Transverse colon (tissue), 4 donors: Measurements from ENCODE around the gene LYZL4. TPM values are rescaled to one million over a fixed set of nuclear protein-coding genes. Genes with fewer than 3 reads are reported as not detected.

Experiments used
- DNase-seq: peaks from one replicate; pipeline ENCODE4 v3.0.0-alpha.2; 2019
- H3K27ac ChIP-seq, 4 donors: fragments of 200-600 bp; sonication (generic); 2 replicates each; pipeline ENCODE4 v1.5.1; 2016 to 2018; ENCODE audit warnings: inconsistent platforms in 4 of 4
- H3K27me3 ChIP-seq: fragments of 200-600 bp; sonication (generic); 2 replicates; pipeline ENCODE4 v1.5.1; 2017; ENCODE audit warnings: inconsistent platforms
- H3K36me3 ChIP-seq, 4 donors: fragments of 200-600 bp; sonication (generic); 2 replicates each; pipeline ENCODE4 v1.5.1; 2017 to 2019; ENCODE audit warnings: inconsistent platforms in 4 of 4
- H3K4me1 ChIP-seq, 4 donors: fragments of 200-600 bp; sonication (generic); 2 replicates each; pipeline ENCODE4 v1.5.1; 2017 to 2020; ENCODE audit warnings: inconsistent platforms in 4 of 4
- H3K4me3 ChIP-seq, 4 donors: fragments of 200-600 bp; sonication (generic); 1 replicate in 1 of 4; 2 replicates in 3 of 4; pipeline versions ENCODE4 v1.5.1 to v1.6.1; 2017 to 2019; ENCODE audit warnings: inconsistent platforms in 4 of 4
- H3K9me3 ChIP-seq, 2 donors: fragments of 200-600 bp; sonication (generic); 2 replicates each; pipeline ENCODE4 v1.5.1; 2017 to 2019; ENCODE audit warnings: inconsistent platforms in 2 of 2
- EP300 ChIP-seq: sonication (generic); formaldehyde crosslinking; IDR thresholded peaks from one replicate; pipeline ENCODE4 v1.6.1; 2017; ENCODE audit warnings: antibody characterized with exemption, low read depth
- POLR2A ChIP-seq: fragments of 450-650 bp; IDR thresholded peaks from one replicate; pipeline ENCODE4 v1.6.1; 2016; ENCODE audit warnings: antibody characterized with exemption, mild to moderate bottlenecking, moderate library complexity
- POLR2AphosphoS5 ChIP-seq, 3 donors: sonication (generic); formaldehyde crosslinking; IDR thresholded peaks; one replicate each; pipeline ENCODE4 v1.6.1; 2016; ENCODE audit warnings: antibody characterized with exemption in 3 of 3
- WGBS, 2 donors: methylation state at CpG; one replicate each; pipeline ENCODE4 v1.1.5; 2018; ENCODE audit warnings: low coverage in 1 of 2; 5-methylcytosine and 5-hydroxymethylcytosine counted together
- in situ Hi-C, 4 donors: fragments of 200-750 bp; cut with MboI; loops; one replicate each; pipeline versions ENCODE4 v1.15.0 to v1.15.1; 2017; ENCODE audit warnings: low sequenced_read_pairs in 3 of 4, low pct_ligation_motif_present in 1 of 4, low pct_unique_long_range_greater_than_20kb in 1 of 4
- intact Hi-C: fragments of 100-400 bp; cut with DNase I; formaldehyde crosslinking; loops from one replicate; pipeline ENCODE4 v1.15.1; 2023; ENCODE audit warnings: low total_unique reads
- total RNA-seq, 4 donors: library from RNA; depleted of rRNA; stranded (reverse); fragments of >200 nt; gene quantifications; one replicate each; pipeline ENCODE4 v1.1.0, GENCODE V29; 2016
- TF ChIP-seq, protein P1 (sequence below), 5 experiments: fragments of 200-600 bp in 3 of 5; fragments of 450-650 bp in 2 of 5; sonication (generic) in 3 of 5; IDR thresholded peaks; 1 replicate in 2 of 5; 2 replicates in 3 of 5; pipeline ENCODE4 v1.5.1; 2016 to 2017; ENCODE audit warnings: antibody characterized with exemption in 5 of 5, inconsistent platforms in 3 of 5, mild to moderate bottlenecking in 2 of 5, moderate library complexity in 1 of 5

The LYZL4 gene
- total RNA-seq, 4 donors from 2014 or later = not detected

DNA sequence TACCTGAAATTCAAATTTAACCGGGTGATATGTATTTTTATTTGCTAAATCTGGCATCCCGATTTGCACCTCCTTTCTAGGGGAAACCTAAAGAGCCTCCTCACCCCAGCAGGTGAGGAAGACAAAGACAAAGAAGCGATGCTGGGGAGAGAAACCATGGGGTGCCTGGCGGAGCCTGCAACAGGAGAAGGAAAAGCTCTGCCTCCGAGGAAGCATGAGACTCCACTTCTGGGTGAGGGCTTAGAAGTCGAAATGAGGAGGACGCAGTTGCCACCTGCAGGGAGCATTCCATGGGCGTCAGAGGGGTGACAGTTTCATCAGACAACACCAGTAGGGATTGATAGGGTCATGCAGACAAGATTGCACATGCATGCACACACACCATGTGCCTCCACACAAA, 30.5 kb upstream of the LYZL4 start:
- no peaks in the 10 kb centered on the region for H3K27me3 ChIP-seq
- no peaks in the 10 kb centered on the region for H3K36me3 ChIP-seq
- H3K4me1 ChIP-seq = no peaks in the 10 kb centered on the region
- no peak overlapping the region for H3K4me3 ChIP-seq
- H3K27ac ChIP-seq = no peak overlapping the region
- DNase-seq = no peak
- in situ Hi-C loops (loop anchor here (5.0 to 25.0 kb wide), 5 partner anchors 186 to 554 kb away; no protein-coding TSS in a partner anchor), intact Hi-C loops (loop anchor here (5.0 kb wide), 1 partner anchor 194 kb away; no protein-coding TSS in a partner anchor)
- H3K9me3 ChIP-seq = no peaks in the 10 kb centered on the region
- 47 to 58% methylated on average over 2 to 8 of the region's 8 CpGs for WGBS, 2 donors
- TF ChIP-seq POLR2A = no peak
- TF ChIP-seq, protein P1, sequence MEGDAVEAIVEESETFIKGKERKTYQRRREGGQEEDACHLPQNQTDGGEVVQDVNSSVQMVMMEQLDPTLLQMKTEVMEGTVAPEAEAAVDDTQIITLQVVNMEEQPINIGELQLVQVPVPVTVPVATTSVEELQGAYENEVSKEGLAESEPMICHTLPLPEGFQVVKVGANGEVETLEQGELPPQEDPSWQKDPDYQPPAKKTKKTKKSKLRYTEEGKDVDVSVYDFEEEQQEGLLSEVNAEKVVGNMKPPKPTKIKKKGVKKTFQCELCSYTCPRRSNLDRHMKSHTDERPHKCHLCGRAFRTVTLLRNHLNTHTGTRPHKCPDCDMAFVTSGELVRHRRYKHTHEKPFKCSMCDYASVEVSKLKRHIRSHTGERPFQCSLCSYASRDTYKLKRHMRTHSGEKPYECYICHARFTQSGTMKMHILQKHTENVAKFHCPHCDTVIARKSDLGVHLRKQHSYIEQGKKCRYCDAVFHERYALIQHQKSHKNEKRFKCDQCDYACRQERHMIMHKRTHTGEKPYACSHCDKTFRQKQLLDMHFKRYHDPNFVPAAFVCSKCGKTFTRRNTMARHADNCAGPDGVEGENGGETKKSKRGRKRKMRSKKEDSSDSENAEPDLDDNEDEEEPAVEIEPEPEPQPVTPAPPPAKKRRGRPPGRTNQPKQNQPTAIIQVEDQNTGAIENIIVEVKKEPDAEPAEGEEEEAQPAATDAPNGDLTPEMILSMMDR (IDR thresholded peaks at IDR 0.05) = no peak
- TF ChIP-seq EP300 = no peak
- no peak for TF ChIP-seq POLR2AphosphoS5 (IDR thresholded peaks at IDR 0.05)

DNA sequence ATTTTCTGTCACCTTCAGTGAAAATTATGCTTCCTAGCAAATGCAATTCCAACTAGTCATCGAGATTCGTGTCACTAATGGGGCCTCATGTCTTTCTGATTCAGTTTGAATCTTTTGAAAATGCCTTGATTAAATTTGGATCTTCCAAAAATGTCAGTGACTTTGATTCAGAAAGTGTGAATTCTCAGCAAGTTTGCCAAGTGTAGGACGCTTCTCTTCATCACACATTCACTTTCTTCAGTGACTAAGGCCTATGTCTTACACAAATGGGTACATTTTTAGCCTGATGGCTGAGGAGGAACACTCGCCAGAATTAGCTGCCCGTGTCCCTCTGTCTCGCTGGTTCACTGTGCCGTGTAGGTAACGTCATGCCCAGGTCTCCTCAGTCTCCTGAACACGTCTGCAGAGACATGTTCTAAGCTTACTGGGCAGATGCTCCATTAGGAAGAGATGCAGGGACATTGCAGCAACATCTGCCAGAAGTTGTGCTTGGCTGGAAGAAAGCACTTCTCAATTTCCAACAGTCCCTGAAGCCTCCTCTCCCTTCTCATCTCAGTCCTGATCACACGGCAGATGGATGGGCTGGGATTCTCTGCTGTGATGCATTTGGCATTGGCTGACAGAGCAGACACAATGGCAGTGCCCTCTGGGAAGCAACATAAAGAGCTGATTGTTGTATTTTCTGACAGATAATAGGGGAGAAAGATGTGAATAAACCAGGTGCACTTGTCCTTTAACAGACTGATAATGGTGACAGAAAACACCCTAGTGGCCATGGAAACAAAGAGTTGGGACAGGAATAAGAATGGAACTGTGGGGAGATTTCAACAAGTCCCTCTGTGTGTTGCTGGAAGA, 29.1 kb upstream of the LYZL4 start:
- intact Hi-C loops (loop anchor here (5.0 kb wide), 1 partner anchor 192 kb away; no protein-coding TSS in a partner anchor), in situ Hi-C loops (loop anchor here (5.0 to 25.0 kb wide), 6 partner anchors 185 to 552 kb away; no protein-coding TSS in a partner anchor)
- DNase-seq = no peak

DNA sequence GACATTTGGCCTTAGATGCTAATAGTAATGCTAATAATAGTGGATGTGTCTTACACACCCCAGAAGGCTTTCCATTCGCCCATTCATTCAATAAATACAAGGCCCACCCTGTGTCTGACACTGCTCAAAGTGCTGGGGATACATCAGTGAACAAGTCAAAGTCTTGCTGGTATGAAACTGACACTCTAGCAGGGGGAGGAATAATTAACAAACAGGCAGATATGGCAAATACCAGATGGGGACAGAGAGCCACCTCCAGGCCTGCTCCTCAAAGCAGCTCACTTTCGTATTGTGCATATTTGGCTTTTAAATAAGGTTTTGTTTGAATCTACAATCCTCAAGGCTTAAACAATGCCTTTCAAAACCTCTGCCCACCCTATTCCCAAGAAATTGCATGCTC, 28.3 kb upstream of the LYZL4 start:
- no peak for DNase-seq
- Histone ChIP-seq H3K27ac (no peak overlapping the region), H3K9me3 (no peaks in the 10 kb centered on the region), H3K4me3 (no peak overlapping the region), H3K36me3 (no peaks in the 10 kb centered on the region), H3K27me3 (no peaks in the 10 kb centered on the region), H3K4me1 (no peaks in the 10 kb centered on the region)
- in situ Hi-C loops (loop anchor here in 3 of 4 donors (5.0 to 25.0 kb wide), 5 partner anchors 184 to 551 kb away; no protein-coding TSS in a partner anchor), intact Hi-C loops (no loop called here)
- TF ChIP-seq, protein P1 (IDR thresholded peaks at IDR 0.05) = no peak
- TF ChIP-seq POLR2AphosphoS5 (IDR thresholded peaks at IDR 0.05) (no peak), POLR2A (no peak), EP300 (no peak)
- 40 to 69% methylated on average over 1 to 2 of the region's 2 CpGs for WGBS, 2 donors

More for the DNA sequence above, 29.1 kb upstream of the LYZL4 start:
- Histone ChIP-seq H3K4me3 (no peak overlapping the region), H3K27me3 (no peaks in the 10 kb centered on the region), H3K9me3 (no peaks in the 10 kb centered on the region), H3K27ac (no peak overlapping the region), H3K36me3 (no peaks in the 10 kb centered on the region), H3K4me1 (no peaks in the 10 kb centered on the region)
- 75 to 80% methylated on average over 8 to 10 of the region's 10 CpGs for WGBS, 2 donors
- TF ChIP-seq EP300 = no peak
- TF ChIP-seq, protein P1 (IDR thresholded peaks at IDR 0.05) = no peak
- no peak for TF ChIP-seq POLR2AphosphoS5 (IDR thresholded peaks at IDR 0.05)
- no peak for TF ChIP-seq POLR2A

DNA sequence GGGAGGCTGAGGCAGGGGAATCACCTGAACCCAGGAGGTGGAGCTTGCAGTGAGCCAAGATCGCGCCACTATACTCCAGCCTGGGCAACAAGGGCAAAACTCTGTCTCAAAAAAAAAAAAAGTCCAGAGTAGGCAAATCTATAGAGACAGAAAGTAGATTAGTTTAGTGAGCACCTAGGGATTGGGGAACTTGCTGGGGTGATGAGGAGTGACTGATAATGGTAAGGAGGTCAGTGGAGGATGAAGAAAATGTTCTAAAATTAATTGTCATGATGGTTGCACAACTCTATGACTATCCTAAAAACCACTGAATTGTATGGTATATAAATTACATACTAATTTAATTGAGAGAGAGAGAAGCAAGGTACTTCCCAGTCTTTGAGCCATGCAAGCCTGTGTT, 27.8 kb upstream of the LYZL4 start:
- H3K36me3 ChIP-seq = no peaks in the 10 kb centered on the region
- no peaks in the 10 kb centered on the region for H3K9me3 ChIP-seq
- DNase-seq = no peak
- H3K27ac ChIP-seq = no peak overlapping the region
- TF ChIP-seq POLR2AphosphoS5 (IDR thresholded peaks at IDR 0.05) (no peak), EP300 (no peak), POLR2A (no peak)
- TF ChIP-seq, protein P1 (IDR thresholded peaks at IDR 0.05) = no peak
- no peaks in the 10 kb centered on the region for H3K4me1 ChIP-seq
- no peaks in the 10 kb centered on the region for H3K27me3 ChIP-seq
- 63% methylated on average over 2 of the region's 2 CpGs; no CpG with 5 or more reads in 1 of the 2 donors for WGBS, 2 donors
- intact Hi-C loops (no loop called here), in situ Hi-C loops (loop anchor here in 3 of 4 donors (5.0 to 25.0 kb wide), 5 partner anchors 183 to 551 kb away; no protein-coding TSS in a partner anchor)
- no peak overlapping the region for H3K4me3 ChIP-seq
